Mucosa of rectum (tissue), 2 donors: ENCODE measurements around the gene NANOS1.
"Not testable (repeated sequence)": the region's sequence is repeated elsewhere in the genome, so short reads cannot be mapped to it uniquely, and the experiment has no call there.

Experiments
- H3K27ac ChIP-seq, 2 donors: one replicate each; pipeline ENCODE4 v1.7.0; 2013; ENCODE audit warnings: inconsistent platforms in 2 of 2, low read depth in 2 of 2, low read length in 2 of 2
- H3K27me3 ChIP-seq, 2 donors: one replicate each; pipeline ENCODE4 v1.7.0; 2013; ENCODE audit warnings: low read length in 2 of 2; ENCODE audit not compliant: control insufficient read depth in 2 of 2, insufficient read depth in 2 of 2
- H3K36me3 ChIP-seq, 2 donors: one replicate each; pipeline ENCODE4 v1.7.0; 2013; ENCODE audit warnings: low read length in 2 of 2; ENCODE audit not compliant: control insufficient read depth in 2 of 2, insufficient read depth in 2 of 2
- H3K4me1 ChIP-seq, 2 donors: one replicate each; pipeline ENCODE4 v1.7.0; 2013; ENCODE audit warnings: low read length in 2 of 2, mild to moderate bottlenecking in 1 of 2; ENCODE audit not compliant: control insufficient read depth in 2 of 2, insufficient read depth in 2 of 2
- H3K4me3 ChIP-seq, 2 donors: one replicate each; pipeline ENCODE4 v1.7.0; 2013; ENCODE audit warnings: low read length in 2 of 2
- H3K9ac ChIP-seq, 2 donors: one replicate each; pipeline ENCODE4 v1.7.0; 2013; ENCODE audit warnings: low read length in 2 of 2, low read depth in 1 of 2, mild to moderate bottlenecking in 1 of 2
- H3K9me3 ChIP-seq, 2 donors: one replicate each; pipeline ENCODE4 v1.7.0; 2013; ENCODE audit warnings: low read length in 2 of 2; ENCODE audit not compliant: control insufficient read depth in 2 of 2
- donor health status: healthy.
- donor health status: Normal muscosa, but diverticular disease.

Gene NANOS1

DNA sequence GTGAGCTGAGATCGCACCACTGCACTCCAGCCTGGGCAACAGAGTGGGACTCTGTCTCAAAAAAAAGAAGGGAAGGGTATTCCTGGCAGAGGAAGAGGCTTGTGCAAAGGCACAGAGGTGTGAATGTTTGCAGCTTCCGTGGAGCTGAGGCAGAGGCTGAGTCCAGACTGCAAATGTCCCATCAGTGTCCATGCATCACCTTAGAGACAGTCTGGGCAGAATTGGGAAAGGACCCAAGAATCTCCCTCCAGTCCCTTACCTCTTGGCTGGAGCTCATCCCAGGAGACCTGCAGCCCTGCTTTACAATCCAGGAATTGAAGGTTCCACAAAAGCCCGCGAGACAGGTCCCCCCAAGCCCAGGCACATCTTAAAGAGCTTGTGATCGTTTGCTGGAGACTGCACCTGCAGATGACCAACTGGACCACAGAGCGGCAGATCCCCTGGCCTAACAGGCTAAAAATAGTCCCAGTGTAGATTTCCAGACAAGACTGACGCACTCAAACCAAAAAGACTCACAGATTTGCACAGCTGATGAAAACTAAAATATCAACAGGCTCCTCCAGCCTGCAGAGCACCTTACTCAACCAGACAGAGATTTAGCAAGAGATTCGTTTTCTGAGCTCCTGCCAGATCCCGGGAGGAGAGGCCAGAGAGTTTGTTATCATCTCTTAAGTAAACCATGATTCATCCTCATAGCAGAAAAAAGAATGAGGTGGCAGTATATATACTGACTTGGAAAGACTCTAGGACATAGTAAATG lies 22.9 kb upstream of the NANOS1 start:
- Histone ChIP-seq H3K27me3 (no peaks in the 10 kb centered on the region), H3K4me3 (no peak overlapping the region), H3K36me3 (no peaks in the 10 kb centered on the region), H3K4me1 (peaks cover 0 to 2% of the 10 kb centered on the region in 2 donors), H3K9ac (no peak overlapping the region), H3K27ac (no peak overlapping the region), H3K9me3 (no peaks in the 10 kb centered on the region)

DNA sequence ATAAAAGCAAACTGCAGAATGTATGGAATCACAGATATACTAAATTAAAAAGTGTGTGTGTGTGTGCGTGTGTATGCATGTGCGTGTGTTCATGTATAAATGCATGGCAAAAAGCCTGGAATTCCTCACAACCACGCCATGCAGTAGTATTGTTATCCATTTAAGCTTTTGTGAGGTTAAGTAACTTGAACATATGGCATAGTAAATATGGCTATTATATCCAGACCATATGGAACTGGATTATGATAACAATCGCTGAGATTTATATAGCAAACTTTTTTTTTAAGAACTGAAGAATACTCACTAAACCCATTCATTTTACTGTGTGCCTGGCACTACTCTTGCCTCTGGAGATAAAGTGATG lies 22.3 kb upstream of the NANOS1 start:
- Histone ChIP-seq H3K27ac (no peak overlapping the region), H3K36me3 (no peaks in the 10 kb centered on the region), H3K27me3 (no peaks in the 10 kb centered on the region), H3K4me1 (peaks cover 0 to 2% of the 10 kb centered on the region in 2 donors), H3K9ac (no peak overlapping the region), H3K9me3 (no peaks in the 10 kb centered on the region), H3K4me3 (no peak overlapping the region)

DNA sequence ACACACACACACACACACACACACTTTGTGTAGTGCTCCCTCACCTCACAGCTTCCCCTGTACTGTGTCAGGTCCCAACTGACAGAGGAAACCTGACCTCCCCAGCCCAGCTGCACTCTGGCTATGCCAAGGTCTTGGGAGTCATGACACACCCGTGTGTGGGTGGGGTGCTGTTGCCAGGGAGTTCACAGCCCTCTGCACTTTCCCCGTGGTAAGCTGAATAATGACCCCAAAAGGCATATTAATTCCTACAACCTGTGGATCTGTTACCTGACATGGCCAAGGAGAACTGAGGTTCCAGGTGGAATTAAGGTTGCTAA lies 8.9 kb upstream of the NANOS1 start:
- H3K9me3 ChIP-seq, result no peaks in the 10 kb centered on the region
- H3K36me3 ChIP-seq, result no peaks in the 10 kb centered on the region
- H3K27ac ChIP-seq, result no peak overlapping the region
- H3K4me1 ChIP-seq, result no peaks in the 10 kb centered on the region
- H3K9ac ChIP-seq, result no peak overlapping the region
- peaks cover 0 to 3% of the 10 kb centered on the region in 2 donors for H3K27me3 ChIP-seq
- no peak overlapping the region for H3K4me3 ChIP-seq

DNA sequence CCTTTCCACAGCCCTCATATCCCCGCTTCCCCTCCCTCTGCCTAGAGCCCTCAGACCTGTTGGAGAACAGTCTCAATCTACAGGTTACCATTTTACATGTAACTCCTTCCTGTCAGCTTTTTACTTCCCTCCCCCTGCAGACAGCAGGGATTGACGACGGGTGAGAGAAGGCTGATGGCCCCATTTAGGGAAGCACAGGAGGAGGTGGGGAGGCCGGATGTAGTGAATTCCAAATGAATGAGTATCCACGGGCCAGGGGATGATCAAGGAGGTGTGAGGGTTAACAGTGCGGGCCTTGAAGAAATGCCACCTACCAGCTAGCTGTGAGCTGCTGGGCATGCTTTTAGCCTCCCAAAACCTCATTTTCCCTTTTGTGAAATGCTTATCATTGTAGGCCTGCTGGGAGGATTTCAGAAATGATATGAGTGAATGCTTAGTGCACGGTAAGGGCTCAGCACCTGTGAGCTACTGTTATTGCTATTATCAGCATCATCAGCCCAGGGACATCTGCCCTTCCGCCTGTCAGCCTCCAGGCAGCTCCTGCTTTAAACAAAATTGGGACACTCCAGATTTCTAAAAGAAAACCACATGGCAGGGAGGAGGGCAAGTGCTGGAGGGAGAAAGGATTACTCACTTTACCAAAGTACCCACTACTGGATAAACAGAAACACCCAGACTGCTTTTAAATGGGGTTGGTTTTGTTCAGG lies 6.5 kb upstream of the NANOS1 start:
- H3K9ac ChIP-seq, result no peak overlapping the region
- no peaks in the 10 kb centered on the region for H3K36me3 ChIP-seq
- H3K4me1 ChIP-seq, result no peaks in the 10 kb centered on the region
- no peaks in the 10 kb centered on the region for H3K9me3 ChIP-seq
- H3K27me3 ChIP-seq, result peaks cover 0 to 3% of the 10 kb centered on the region in 2 donors
- no peak overlapping the region for H3K4me3 ChIP-seq
- H3K27ac ChIP-seq, result no peak overlapping the region

DNA sequence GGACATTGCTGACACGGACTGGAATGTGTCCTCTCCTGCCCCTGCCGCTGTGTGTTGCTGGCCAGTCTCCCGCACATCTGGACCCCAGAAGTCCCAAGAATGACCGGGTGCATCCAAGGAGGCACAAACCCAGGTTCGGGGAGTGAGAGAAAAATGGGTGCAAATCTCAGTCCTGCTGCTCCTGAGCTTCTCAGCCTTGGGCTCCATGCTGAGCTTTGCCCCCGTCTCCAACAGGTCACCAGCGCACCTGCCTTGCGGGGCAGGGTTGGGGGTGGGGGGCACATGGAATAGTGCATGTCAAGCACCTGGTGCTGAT lies 6.0 kb upstream of the NANOS1 start:
- H3K36me3 ChIP-seq, result no peaks in the 10 kb centered on the region
- H3K4me1 ChIP-seq, result no peaks in the 10 kb centered on the region
- no peaks in the 10 kb centered on the region for H3K9me3 ChIP-seq
- H3K4me3 ChIP-seq, result no peak overlapping the region
- peaks cover 0 to 3% of the 10 kb centered on the region in 2 donors for H3K27me3 ChIP-seq
- H3K9ac ChIP-seq, result no peak overlapping the region
- no peak overlapping the region for H3K27ac ChIP-seq

DNA sequence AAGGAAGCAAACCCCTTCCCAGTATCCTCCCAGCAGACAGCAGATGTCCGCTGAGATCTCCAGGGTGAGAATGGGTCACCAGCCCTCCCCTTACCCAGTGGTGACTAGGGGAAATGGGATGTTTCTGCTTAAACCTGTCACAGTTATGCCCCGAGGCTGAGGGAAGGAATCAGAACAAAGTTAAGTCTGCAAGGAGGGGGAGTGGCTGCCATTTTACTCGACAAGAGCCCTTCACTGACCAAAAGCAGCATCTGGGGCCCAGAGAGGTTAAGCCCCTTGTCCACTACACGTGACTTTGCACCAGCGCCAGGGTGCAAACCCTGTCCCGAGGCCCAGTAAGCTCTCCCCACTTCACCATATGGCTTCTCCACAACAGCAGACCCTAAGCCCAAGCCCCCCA lies 4.6 kb upstream of the NANOS1 start:
- no peak overlapping the region for H3K9ac ChIP-seq
- peaks cover 0 to 3% of the 10 kb centered on the region in 2 donors for H3K27me3 ChIP-seq
- no peaks in the 10 kb centered on the region for H3K36me3 ChIP-seq
- H3K4me3 ChIP-seq, result no peak overlapping the region
- H3K27ac ChIP-seq, result no peak overlapping the region
- peaks cover 0 to 4% of the 10 kb centered on the region in 2 donors for H3K4me1 ChIP-seq
- no peaks in the 10 kb centered on the region for H3K9me3 ChIP-seq

DNA sequence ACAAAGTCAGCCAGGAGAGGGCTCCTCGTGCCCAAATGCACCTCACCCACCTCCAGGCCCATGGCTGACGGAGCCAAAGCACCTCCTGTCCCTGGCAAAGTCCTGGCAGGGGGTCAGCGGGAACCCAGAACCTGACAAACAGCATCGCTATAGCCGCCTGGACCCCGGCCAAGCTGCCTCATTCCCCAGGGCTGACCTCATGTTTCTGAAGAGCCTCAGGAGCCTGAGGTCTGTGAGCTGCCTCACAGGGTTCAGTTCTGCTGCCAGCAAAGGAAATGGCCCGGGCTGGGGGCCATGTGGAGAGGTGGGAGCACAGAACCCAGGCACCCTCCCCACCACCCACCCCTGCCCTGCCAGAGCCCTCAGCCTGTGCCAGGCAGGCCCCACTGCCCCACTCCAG lies 4.2 kb upstream of the NANOS1 start:
- Histone ChIP-seq H3K27me3 (peaks cover 0 to 3% of the 10 kb centered on the region in 2 donors), H3K4me3 (no peak overlapping the region), H3K9ac (no peak overlapping the region), H3K4me1 (peaks cover 0 to 4% of the 10 kb centered on the region in 2 donors), H3K36me3 (no peaks in the 10 kb centered on the region), H3K27ac (no peak overlapping the region), H3K9me3 (no peaks in the 10 kb centered on the region)

DNA sequence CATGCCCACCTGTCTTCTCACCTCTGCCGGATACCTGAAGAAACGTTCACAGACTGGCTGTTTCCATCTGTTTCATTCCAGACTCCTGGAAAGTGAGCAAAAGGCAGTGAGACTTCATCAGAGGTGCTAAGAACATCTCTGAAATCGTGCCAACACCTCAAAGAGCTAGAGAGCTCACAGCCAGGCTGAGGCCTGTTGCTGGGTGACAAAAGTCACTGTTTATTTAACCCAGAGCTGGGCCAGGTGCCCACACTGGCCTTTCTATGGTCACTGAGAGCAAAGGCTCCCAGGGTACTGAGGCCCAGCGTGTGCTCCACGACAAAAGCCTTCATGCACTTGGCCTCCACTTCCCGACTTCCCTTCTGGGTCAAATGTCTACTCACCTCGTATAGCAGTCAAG lies 3.7 kb upstream of the NANOS1 start:
- Histone ChIP-seq H3K4me3 (no peak overlapping the region), H3K36me3 (no peaks in the 10 kb centered on the region), H3K27me3 (peaks cover 0 to 3% of the 10 kb centered on the region in 2 donors), H3K9ac (no peak overlapping the region), H3K4me1 (peaks cover 0 to 6% of the 10 kb centered on the region in 2 donors), H3K9me3 (no peaks in the 10 kb centered on the region), H3K27ac (no peak overlapping the region)

DNA sequence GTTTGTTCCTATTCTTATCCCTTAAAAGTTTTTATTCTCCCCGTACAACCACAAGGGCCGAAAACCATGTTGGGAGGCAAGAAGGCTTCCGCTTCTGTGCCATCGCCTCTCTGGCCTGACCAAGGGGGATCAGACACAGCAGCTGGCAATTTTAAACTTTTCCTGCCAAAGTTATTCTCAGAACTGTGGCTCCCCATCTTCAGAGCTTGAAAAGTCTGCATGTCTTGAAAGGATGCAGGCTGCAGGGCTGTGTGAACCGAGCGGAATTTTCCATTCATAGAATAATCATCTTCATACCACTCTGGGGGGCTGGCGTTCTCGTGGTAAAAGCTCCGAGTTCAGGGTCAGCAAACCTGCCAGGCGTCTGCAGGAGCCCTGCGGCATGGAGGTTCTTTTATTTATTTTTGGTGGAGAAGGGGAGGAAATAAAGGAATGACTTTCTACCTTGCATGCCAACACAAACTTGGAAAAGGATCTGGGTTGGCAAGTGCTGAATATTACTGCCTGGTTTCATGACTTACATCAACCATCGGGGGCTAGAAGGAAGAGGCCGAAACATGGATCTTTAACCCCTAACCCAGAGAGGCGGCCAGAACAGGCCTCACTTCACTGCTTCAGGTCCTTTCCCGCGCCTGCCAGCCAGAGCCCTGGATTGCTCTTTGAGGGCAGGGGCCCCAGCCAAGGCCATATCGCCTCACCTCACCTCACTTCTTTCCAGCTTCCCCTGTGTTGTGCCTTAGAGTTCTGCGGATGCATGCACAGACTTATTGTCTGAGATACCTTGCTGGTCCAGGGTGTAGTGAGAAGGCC lies 3.0 kb upstream of the NANOS1 start:
- Histone ChIP-seq H3K9me3 (no peaks in the 10 kb centered on the region), H3K4me1 (peaks cover 4 to 9% of the 10 kb centered on the region in 2 donors), H3K27ac (no peak overlapping the region), H3K36me3 (no peaks in the 10 kb centered on the region), H3K27me3 (peaks cover 0 to 3% of the 10 kb centered on the region in 2 donors), H3K9ac (no peak overlapping the region), H3K4me3 (no peak overlapping the region)

DNA sequence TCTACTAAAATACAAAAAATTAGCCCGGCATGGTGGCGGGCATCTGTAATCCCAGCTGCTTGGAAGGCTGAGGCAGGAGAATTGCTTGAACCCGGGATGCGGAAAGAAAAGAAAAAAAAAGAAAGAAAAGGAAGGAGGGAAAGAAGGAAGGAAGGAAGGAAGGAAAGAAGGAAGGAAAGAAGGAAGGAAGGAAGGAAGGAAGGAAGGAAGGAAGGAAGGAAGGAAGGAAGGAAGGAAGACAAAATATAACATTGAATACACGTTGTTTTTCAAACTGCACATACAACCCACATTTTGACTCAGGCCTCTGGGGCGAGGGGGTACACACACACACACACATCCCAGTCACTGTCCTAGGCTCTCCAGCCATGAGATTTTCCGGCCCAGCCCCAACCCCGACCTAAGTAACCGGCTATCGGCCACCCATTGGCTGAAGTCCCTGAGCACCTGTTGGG lies 1.0 kb upstream of the NANOS1 start:
- not testable (repeated sequence) for H3K4me1 ChIP-seq, H3K9me3 ChIP-seq, H3K27me3 ChIP-seq, H3K27ac ChIP-seq, H3K9ac ChIP-seq, H3K36me3 ChIP-seq
- H3K4me3 ChIP-seq, result peak overlapping the region; percentile 61 to 66
